Pulmonary artery endothelial cell (primary cell): ENCODE results near the gene USP17L28. TPM values are rescaled to one million over a fixed set of nuclear protein-coding genes. Genes with fewer than 3 reads are reported as not detected.
"Not testable (repeated sequence)": the region's sequence is repeated elsewhere in the genome, so short reads cannot be mapped to it uniquely, and the experiment has no call there.

Experiments used
- DNase-seq: peaks from one replicate; pipeline ENCODE4 v3.0.0-alpha.2; 2011; ENCODE audit warnings: low read depth, low spot score
- total RNA-seq: library from RNA; depleted of rRNA; stranded (reverse); fragments of >200 nt; gene quantifications from 2 replicates; pipeline ENCODE4 v1.2.3, GENCODE V29; 2014

USP17L28 gene
- total RNA-seq: not detected in 2 replicates

- not testable (repeated sequence) for DNase-seq
These were observed at the start of gene USP17L28 for GRCh38 chr4:9348593-9348992. USP17L28 (plus strand) TSS chr4:9348893; CDS start chr4:9348893, 0 bp downstream.

GRCh38 chr4:9324191-9324590, 24.5 kb upstream of the USP17L28 start:
- not testable (repeated sequence) for DNase-seq

- not testable (repeated sequence) for DNase-seq
These were observed 23.8 kb upstream of the USP17L28 start, which contains the start of gene USP17L24 for GRCh38 chr4:9324865-9325264. USP17L24 (plus strand) TSS chr4:9325165; CDS start chr4:9325165, 0 bp downstream.

- not testable (repeated sequence) for DNase-seq
These were observed 19.1 kb upstream of the USP17L28 start, which contains the start of gene USP17L25 for GRCh38 chr4:9329611-9330010. USP17L25 (plus strand) TSS chr4:9329911; CDS start chr4:9329911, 0 bp downstream.

- not testable (repeated sequence) for DNase-seq
These were observed 14.3 kb upstream of the USP17L28 start, which contains the start of gene USP17L26 for GRCh38 chr4:9334358-9334757. USP17L26 (plus strand) TSS chr4:9334658; CDS start chr4:9334658, 0 bp downstream.

GRCh38 chr4:9339103-9339502, 9.6 kb upstream of the USP17L28 start, which contains the start of gene USP17L5:
USP17L5 (plus strand) TSS chr4:9339403; CDS start chr4:9339403, 0 bp downstream.
- DNase-seq: not testable (repeated sequence)

- DNase-seq: not testable (repeated sequence)
These were observed 4.8 kb upstream of the USP17L28 start, which contains the start of gene USP17L27 for GRCh38 chr4:9343848-9344247. USP17L27 (plus strand) TSS chr4:9344148; CDS start chr4:9344148, 0 bp downstream.

- DNase-seq: not testable (repeated sequence)
These were observed 2.2 kb downstream of the USP17L28 start for GRCh38 chr4:9350866-9351265.

GRCh38 chr4:9353338-9353737, 4.6 kb downstream of the USP17L28 start, which contains the start of gene USP17L29:
USP17L29 (plus strand) TSS chr4:9353638; CDS start chr4:9353638, 0 bp downstream.
- not testable (repeated sequence) for DNase-seq

- not testable (repeated sequence) for DNase-seq
These were observed 14.1 kb downstream of the USP17L28 start, which contains the start of gene USP17L30 for GRCh38 chr4:9362829-9363228. USP17L30 (plus strand) TSS chr4:9363129; CDS start chr4:9363129, 0 bp downstream.

GRCh38 chr4:9379881-9380280, 31.2 kb downstream of the USP17L28 start:
- DNase-seq: not testable (repeated sequence)

GRCh38 chr4:9381012-9381534, 32.4 kb downstream of the USP17L28 start:
- DNase-seq: not testable (repeated sequence)

- DNase-seq: no peak
These were observed 35.4 kb downstream of the USP17L28 start for GRCh38 chr4:9384126-9384525.

GRCh38 chr4:9389001-9389400, 40.3 kb downstream of the USP17L28 start:
- not testable (repeated sequence) for DNase-seq

Other genes with a start within 250 kb of the USP17L28 start
- gene FAM90A26, start 178.5 kb upstream of the USP17L28 start, total RNA-seq: not detected in 2 replicates
- not detected in 2 replicates for gene USP17L10, start 138.2 kb upstream of the USP17L28 start, total RNA-seq
- not detected in 2 replicates for gene USP17L11, start 133.5 kb upstream of the USP17L28 start, total RNA-seq
- gene USP17L12, start 128.7 kb upstream of the USP17L28 start, total RNA-seq: not detected in 2 replicates
- gene USP17L13, start 124.0 kb upstream of the USP17L28 start, total RNA-seq: not detected in 2 replicates
- not detected in 2 replicates for gene USP17L15, start 114.5 kb upstream of the USP17L28 start, total RNA-seq
- gene USP17L17, start 105.0 kb upstream of the USP17L28 start, total RNA-seq: not detected in 2 replicates
- gene USP17L18, start 100.3 kb upstream of the USP17L28 start, total RNA-seq: not detected in 2 replicates
- gene USP17L19, start 95.5 kb upstream of the USP17L28 start, total RNA-seq: not detected in 2 replicates
- not detected in 2 replicates for gene USP17L20, start 90.8 kb upstream of the USP17L28 start, total RNA-seq
- not detected in 2 replicates for gene USP17L21, start 86.0 kb upstream of the USP17L28 start, total RNA-seq
- gene USP17L22, start 81.3 kb upstream of the USP17L28 start, total RNA-seq: not detected in 2 replicates
- not detected in 2 replicates for gene USP17L24, start 23.7 kb upstream of the USP17L28 start, total RNA-seq
- not detected in 2 replicates for gene USP17L25, start 19.0 kb upstream of the USP17L28 start, total RNA-seq
- not detected in 2 replicates for gene USP17L26, start 14.2 kb upstream of the USP17L28 start, total RNA-seq
- not detected in 2 replicates for gene USP17L5, start 9.5 kb upstream of the USP17L28 start, total RNA-seq
- not detected in 2 replicates for gene USP17L27, start 4.7 kb upstream of the USP17L28 start, total RNA-seq
- not detected in 2 replicates for gene USP17L29, start 4.7 kb downstream of the USP17L28 start, total RNA-seq
- gene USP17L30, start 14.2 kb downstream of the USP17L28 start, total RNA-seq: not detected in 2 replicates
- gene DEFB131A, start 95.5 kb downstream of the USP17L28 start, total RNA-seq: not detected in 2 replicates